Spleen (tissue), 11 donors: ENCODE results near the gene RIPOR3. TPM values are rescaled to one million over a fixed set of nuclear protein-coding genes. Genes with fewer than 3 reads are reported as not detected.

Experiments used
- DNase-seq: peaks from one replicate; pipeline ENCODE4 v3.0.0-alpha.2; 2020
- H3K27ac ChIP-seq, 8 donors: fragments of 200-600 bp; sonication (generic) in 7 of 8; 1 replicate in 4 of 8; 2 replicates in 4 of 8; pipeline versions ENCODE4 v1.5.0 to v1.8.0; 2016 to 2021; ENCODE audit warnings: inconsistent platforms in 4 of 8, mild to moderate bottlenecking in 4 of 8, moderate library complexity in 1 of 8
- H3K27me3 ChIP-seq, 7 donors: fragments of 200-600 bp; sonication (generic) in 6 of 7; replicated peaks in 1 of 7; 1 replicate in 4 of 7; 2 replicates in 3 of 7; pipeline versions ENCODE4 v1.5.0 to v1.8.0; 2016 to 2021; ENCODE audit warnings: inconsistent platforms in 3 of 7, mild to moderate bottlenecking in 1 of 7
- H3K36me3 ChIP-seq, 6 donors: fragments of 200-600 bp; sonication (generic) in 5 of 6; 1 replicate in 4 of 6; 2 replicates in 2 of 6; pipeline versions ENCODE4 v1.5.0 to v1.8.0; 2016 to 2021; ENCODE audit warnings: inconsistent platforms in 2 of 6
- H3K4me1 ChIP-seq, 6 donors: fragments of 200-600 bp; sonication (generic) in 5 of 6; 1 replicate in 3 of 6; 2 replicates in 3 of 6; pipeline versions ENCODE4 v1.5.0 to v1.8.0; 2016 to 2021; ENCODE audit warnings: inconsistent platforms in 3 of 6
- H3K4me3 ChIP-seq, 8 donors: fragments of 200-600 bp; sonication (generic) in 7 of 8; 1 replicate in 4 of 8; 2 replicates in 4 of 8; pipeline versions ENCODE4 v1.5.0 to v1.8.0; 2016 to 2021; ENCODE audit warnings: inconsistent platforms in 4 of 8, mild to moderate bottlenecking in 4 of 8, moderate library complexity in 2 of 8
- H3K9me3 ChIP-seq, 8 donors: fragments of 200-600 bp; sonication (generic) in 7 of 8; 1 replicate in 4 of 8; 2 replicates in 4 of 8; pipeline versions ENCODE4 v1.5.0 to v1.8.0; 2016 to 2021; ENCODE audit warnings: inconsistent platforms in 4 of 8
- POLR2A ChIP-seq, 3 donors: fragments of 450-650 bp; IDR thresholded peaks; one replicate each; pipeline ENCODE4 v1.5.1; 2017; ENCODE audit warnings: antibody characterized with exemption in 3 of 3, mild to moderate bottlenecking in 1 of 3
- POLR2AphosphoS5 ChIP-seq, 3 donors: sonication (generic); formaldehyde crosslinking; IDR thresholded peaks; one replicate each; pipeline ENCODE4 v1.5.1; 2017; ENCODE audit warnings: antibody characterized with exemption in 3 of 3
- WGBS, 5 donors: extraction: QIAGEN DNeasy Blood & Tissue Kit in 3 of 5; methylation state at CpG; one replicate each; pipeline versions ENCODE4 v1.1.5 to v1.1.7; 2013 to 2018; 5-methylcytosine and 5-hydroxymethylcytosine counted together
- intact Hi-C: fragments of 100-400 bp; cut with DNase I; formaldehyde crosslinking; loops from one replicate; pipeline ENCODE4 v1.15.0; 2023; ENCODE audit warnings: low total_unique reads
- polyA plus RNA-seq, 3 donors: library from polyadenylated mRNA; stranded (reverse); fragments of 200-250 nt; gene quantifications; one replicate each; pipeline ENCODE4 v1.2.1, GENCODE V29; 2013
- total RNA-seq, 7 donors: library from RNA; depleted of rRNA in 3 of 7; stranded (reverse); fragments of >200 nt in 3 of 7; fragmentation: NEBNext Ultra II Directional in 4 of 7; extraction: Animal tissue kit (Norgen Biotek cat#: 25700) in 4 of 7; gene quantifications; one replicate each; pipeline versions ENCODE4 v1.1.0 to v1.2.1, GENCODE V29; 2016 to 2021
- TF ChIP-seq, protein P1 (sequence below), 11 experiments: fragments of 200-600 bp in 7 of 11; fragments of 450-650 bp in 4 of 11; sonication (generic) in 4 of 11; IDR thresholded peaks in 8 of 11; conservative IDR thresholded peaks in 3 of 11; 1 replicate in 7 of 11; 2 replicates in 4 of 11; pipeline versions ENCODE4 v1.4.0 to v1.8.0; 2016 to 2021; ENCODE audit warnings: antibody characterized with exemption in 11 of 11, inconsistent platforms in 4 of 11, mild to moderate bottlenecking in 1 of 11
- donor health status: healthy with polysubstance abuse.
- donor health status: DM: no; HTN: no; CAD: no; lungs with moderate emphysema.
- donor health status: DM: no; HTN: no; CAD: no.
- donor health status: Bipolar disorder and iron deficiency.
- donor health status: healthy.
- donor health status: DM: no; HTN: no; CAD: no.
- donor health status: DM: yes; HTN: yes; CAD: no.

Gene RIPOR3
- total and polyA plus RNA-seq, 10 donors = 6.0 to 22.8 (median 13.1) TPM

GRCh38 chr20:50627747-50628146 lies 63.6 kb downstream of the RIPOR3 start:
- no peak for DNase-seq
- TF ChIP-seq, protein P1, sequence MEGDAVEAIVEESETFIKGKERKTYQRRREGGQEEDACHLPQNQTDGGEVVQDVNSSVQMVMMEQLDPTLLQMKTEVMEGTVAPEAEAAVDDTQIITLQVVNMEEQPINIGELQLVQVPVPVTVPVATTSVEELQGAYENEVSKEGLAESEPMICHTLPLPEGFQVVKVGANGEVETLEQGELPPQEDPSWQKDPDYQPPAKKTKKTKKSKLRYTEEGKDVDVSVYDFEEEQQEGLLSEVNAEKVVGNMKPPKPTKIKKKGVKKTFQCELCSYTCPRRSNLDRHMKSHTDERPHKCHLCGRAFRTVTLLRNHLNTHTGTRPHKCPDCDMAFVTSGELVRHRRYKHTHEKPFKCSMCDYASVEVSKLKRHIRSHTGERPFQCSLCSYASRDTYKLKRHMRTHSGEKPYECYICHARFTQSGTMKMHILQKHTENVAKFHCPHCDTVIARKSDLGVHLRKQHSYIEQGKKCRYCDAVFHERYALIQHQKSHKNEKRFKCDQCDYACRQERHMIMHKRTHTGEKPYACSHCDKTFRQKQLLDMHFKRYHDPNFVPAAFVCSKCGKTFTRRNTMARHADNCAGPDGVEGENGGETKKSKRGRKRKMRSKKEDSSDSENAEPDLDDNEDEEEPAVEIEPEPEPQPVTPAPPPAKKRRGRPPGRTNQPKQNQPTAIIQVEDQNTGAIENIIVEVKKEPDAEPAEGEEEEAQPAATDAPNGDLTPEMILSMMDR (IDR thresholded peaks at IDR 0.05 in 8 of 11, conservative IDR thresholded peaks at IDR 0.05 in 3 of 11) = no peak
- TF ChIP-seq POLR2AphosphoS5 (IDR thresholded peaks at IDR 0.05) (no peak), POLR2A (IDR thresholded peaks at IDR 0.05) (no peak)
- Histone ChIP-seq H3K4me3 (no peak overlapping the region), H3K27me3 (peaks cover 0 to 10% (median 0%) of the 10 kb centered on the region in 7 donors), H3K36me3 (no peaks in the 10 kb centered on the region), H3K4me1 (peaks cover 0 to 19% (median 0%) of the 10 kb centered on the region in 6 donors), H3K27ac (no peak overlapping the region), H3K9me3 (no peaks in the 10 kb centered on the region)
- intact Hi-C loops = no loop called here
- 86 to 93% (median 90%) methylated on average over 9 of the region's 9 CpGs for WGBS, 5 donors

- intact Hi-C loops = no loop called here
- no peak for DNase-seq
- Histone ChIP-seq H3K27ac (no peak overlapping the region), H3K4me1 (peaks cover 0 to 19% (median 0%) of the 10 kb centered on the region in 6 donors), H3K4me3 (no peak overlapping the region), H3K27me3 (peaks cover 0 to 10% (median 0%) of the 10 kb centered on the region in 7 donors), H3K9me3 (peaks cover 0 to 8% (median 7%) of the 10 kb centered on the region in 8 donors), H3K36me3 (no peaks in the 10 kb centered on the region)
- 40 to 57% (median 46%) methylated on average over 14 to 15 of the region's 15 CpGs for WGBS, 5 donors
- TF ChIP-seq, protein P1 (IDR thresholded peaks at IDR 0.05 in 8 of 11, conservative IDR thresholded peaks at IDR 0.05 in 3 of 11) = peak in 7 of 11 experiments; percentile 9 to 50 (median 35)
- no peak for TF ChIP-seq POLR2A (IDR thresholded peaks at IDR 0.05)
- peak in 1 of 3 donors; percentile 20 for TF ChIP-seq POLR2AphosphoS5 (IDR thresholded peaks at IDR 0.05)
Observed at GRCh38 chr20:50625986-50626677, 65.2 kb downstream of the RIPOR3 start.

- Histone ChIP-seq H3K4me3 (no peak overlapping the region), H3K36me3 (no peaks in the 10 kb centered on the region), H3K4me1 (peaks cover 0 to 15% (median 0%) of the 10 kb centered on the region in 6 donors), H3K9me3 (peaks cover 0 to 16% (median 13%) of the 10 kb centered on the region in 8 donors), H3K27ac (no peak overlapping the region), H3K27me3 (peaks cover 0 to 10% (median 0%) of the 10 kb centered on the region in 7 donors)
- no peak for TF ChIP-seq POLR2A (IDR thresholded peaks at IDR 0.05)
- no peak for TF ChIP-seq POLR2AphosphoS5 (IDR thresholded peaks at IDR 0.05)
- TF ChIP-seq, protein P1 (IDR thresholded peaks at IDR 0.05 in 8 of 11, conservative IDR thresholded peaks at IDR 0.05 in 3 of 11) = no peak
- 84 to 88% (median 88%) methylated on average over 8 to 18 of the region's 18 CpGs for WGBS, 5 donors
- intact Hi-C loops = no loop called here
- no peak for DNase-seq
Observed at GRCh38 chr20:50624351-50625016, 66.9 kb downstream of the RIPOR3 start.
